Upper lobe of left lung (tissue), 6 donors: ENCODE data around the gene CENPU. TPM values are rescaled to one million over a fixed set of nuclear protein-coding genes. Genes with fewer than 3 reads are reported as not detected.

Source experiments
- ATAC-seq, 2 donors: fragments of 200-7000 bp; cut with Tn5 transposase; one replicate each; pipeline ENCODE4 v1.9.1; 2022; ENCODE audit warnings: mild to moderate bottlenecking in 2 of 2, moderate library complexity in 2 of 2; ENCODE audit not compliant: low FRiP score in 2 of 2
- DNase-seq, 2 donors: peaks; one replicate each; pipeline ENCODE4 v3.0.0-alpha.2; 2019 to 2020
- H3K27ac ChIP-seq, 4 donors: fragments of 200-600 bp; sonication (generic); one replicate each; pipeline ENCODE4 v1.5.1; 2016 to 2019
- H3K27me3 ChIP-seq, 4 donors: fragments of 200-600 bp; sonication (generic); one replicate each; pipeline ENCODE4 v1.5.1; 2017 to 2019
- H3K36me3 ChIP-seq, 4 donors: fragments of 200-600 bp; sonication (generic); one replicate each; pipeline ENCODE4 v1.5.1; 2016 to 2019
- H3K4me1 ChIP-seq, 4 donors: fragments of 200-600 bp; sonication (generic); one replicate each; pipeline ENCODE4 v1.5.1; 2018 to 2019
- H3K4me3 ChIP-seq, 4 donors: fragments of 200-600 bp; sonication (generic); one replicate each; pipeline ENCODE4 v1.5.1; 2017 to 2019; ENCODE audit warnings: mild to moderate bottlenecking in 2 of 4, moderate library complexity in 1 of 4
- H3K9me3 ChIP-seq, 4 donors: fragments of 200-600 bp; sonication (generic); one replicate each; pipeline ENCODE4 v1.5.1; 2018 to 2019
- EP300 ChIP-seq, 4 donors: sonication (generic); formaldehyde crosslinking; IDR thresholded peaks; one replicate each; pipeline ENCODE4 v1.5.1; 2017; ENCODE audit warnings: antibody characterized with exemption in 4 of 4, control low read depth in 2 of 4
- POLR2A ChIP-seq, 4 donors: fragments of 450-650 bp; IDR thresholded peaks; one replicate each; pipeline ENCODE4 v1.5.1; 2016 to 2017; ENCODE audit warnings: antibody characterized with exemption in 4 of 4, mild to moderate bottlenecking in 2 of 4
- POLR2AphosphoS5 ChIP-seq, 2 donors: sonication (generic); formaldehyde crosslinking; IDR thresholded peaks; one replicate each; pipeline ENCODE4 v1.5.1; 2017; ENCODE audit warnings: antibody characterized with exemption in 2 of 2
- WGBS, 2 donors: methylation state at CpG; one replicate each; pipeline ENCODE4 v1.1.5; 2017 to 2018; 5-methylcytosine and 5-hydroxymethylcytosine counted together
- total RNA-seq, 6 donors: library from RNA; depleted of rRNA in 4 of 6; stranded (reverse); fragments of >200 nt in 4 of 6; gene quantifications; one replicate each; pipeline versions ENCODE4 v1.1.0 to v1.2.1, GENCODE V29; 2016 to 2021
- TF ChIP-seq, protein P1 (sequence below), 6 experiments: fragments of 450-650 bp in 4 of 6; fragments of 200-600 bp in 2 of 6; sonication (generic) in 2 of 6; IDR thresholded peaks; one replicate each; pipeline ENCODE4 v1.5.1; 2016 to 2019; ENCODE audit warnings: antibody characterized with exemption in 6 of 6
- donor health status: DM: no; HTN: no; CAD: no; lungs with moderate emphysema.
- donor health status: DM: no; HTN: yes; CAD: no; lungs with severe emphysema.

Gene CENPU
- total RNA-seq, 6 donors from 2014 or later = 0.44 to 5.5 (median 3.5) TPM; not detected in 1

DNA sequence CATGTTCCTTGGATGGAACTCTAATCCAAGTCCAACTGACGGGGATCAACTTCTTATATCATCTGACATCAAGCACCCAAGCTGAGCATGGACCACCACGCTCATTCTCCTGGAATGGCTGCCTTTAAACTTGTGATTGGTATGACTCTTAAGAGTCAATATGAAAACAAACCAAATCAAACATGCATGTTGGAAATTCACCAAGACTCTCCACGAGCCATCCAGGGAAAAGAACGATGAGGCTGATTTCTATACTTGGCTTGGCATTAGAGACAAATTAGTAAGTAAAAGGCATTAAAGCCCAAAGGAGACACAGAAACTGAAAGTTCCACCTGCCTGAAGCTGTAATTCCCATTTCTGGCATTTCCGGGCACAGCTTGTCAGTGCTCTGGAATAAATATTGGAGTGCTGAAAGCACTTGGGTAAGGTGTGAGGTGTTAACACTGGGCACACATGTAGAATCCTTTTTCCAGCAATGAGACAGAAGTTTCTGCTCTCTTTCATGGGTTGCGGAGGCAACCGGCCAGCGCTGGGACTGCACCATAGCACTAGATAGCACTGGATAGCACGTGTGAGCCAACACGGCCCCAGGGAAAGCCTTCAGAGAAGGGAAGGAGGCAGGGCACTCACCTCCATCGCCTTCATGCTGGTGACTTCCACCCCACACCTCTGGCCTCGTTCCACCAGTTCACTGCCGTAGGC lies 42.1 kb upstream of the CENPU start:
- H3K36me3 ChIP-seq = peaks cover 31 to 71% (median 51%) of the 10 kb centered on the region in 4 donors
- TF ChIP-seq POLR2A (IDR thresholded peaks at IDR 0.05) = no peak
- TF ChIP-seq EP300 (IDR thresholded peaks at IDR 0.05) = no peak
- TF ChIP-seq, protein P1, sequence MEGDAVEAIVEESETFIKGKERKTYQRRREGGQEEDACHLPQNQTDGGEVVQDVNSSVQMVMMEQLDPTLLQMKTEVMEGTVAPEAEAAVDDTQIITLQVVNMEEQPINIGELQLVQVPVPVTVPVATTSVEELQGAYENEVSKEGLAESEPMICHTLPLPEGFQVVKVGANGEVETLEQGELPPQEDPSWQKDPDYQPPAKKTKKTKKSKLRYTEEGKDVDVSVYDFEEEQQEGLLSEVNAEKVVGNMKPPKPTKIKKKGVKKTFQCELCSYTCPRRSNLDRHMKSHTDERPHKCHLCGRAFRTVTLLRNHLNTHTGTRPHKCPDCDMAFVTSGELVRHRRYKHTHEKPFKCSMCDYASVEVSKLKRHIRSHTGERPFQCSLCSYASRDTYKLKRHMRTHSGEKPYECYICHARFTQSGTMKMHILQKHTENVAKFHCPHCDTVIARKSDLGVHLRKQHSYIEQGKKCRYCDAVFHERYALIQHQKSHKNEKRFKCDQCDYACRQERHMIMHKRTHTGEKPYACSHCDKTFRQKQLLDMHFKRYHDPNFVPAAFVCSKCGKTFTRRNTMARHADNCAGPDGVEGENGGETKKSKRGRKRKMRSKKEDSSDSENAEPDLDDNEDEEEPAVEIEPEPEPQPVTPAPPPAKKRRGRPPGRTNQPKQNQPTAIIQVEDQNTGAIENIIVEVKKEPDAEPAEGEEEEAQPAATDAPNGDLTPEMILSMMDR (IDR thresholded peaks at IDR 0.05) = no peak
- no peak for TF ChIP-seq POLR2AphosphoS5 (IDR thresholded peaks at IDR 0.05)
- ATAC-seq (peak in 1 of 2 donors; percentile 22), DNase-seq (no peak)
- no peak overlapping the region for H3K4me3 ChIP-seq
- H3K9me3 ChIP-seq = no peaks in the 10 kb centered on the region
- no peaks in the 10 kb centered on the region for H3K27me3 ChIP-seq
- H3K27ac ChIP-seq = no peak overlapping the region
- no peaks in the 10 kb centered on the region for H3K4me1 ChIP-seq
- 92 to 93% methylated on average over 12 to 13 of the region's 13 CpGs for WGBS, 2 donors

DNA sequence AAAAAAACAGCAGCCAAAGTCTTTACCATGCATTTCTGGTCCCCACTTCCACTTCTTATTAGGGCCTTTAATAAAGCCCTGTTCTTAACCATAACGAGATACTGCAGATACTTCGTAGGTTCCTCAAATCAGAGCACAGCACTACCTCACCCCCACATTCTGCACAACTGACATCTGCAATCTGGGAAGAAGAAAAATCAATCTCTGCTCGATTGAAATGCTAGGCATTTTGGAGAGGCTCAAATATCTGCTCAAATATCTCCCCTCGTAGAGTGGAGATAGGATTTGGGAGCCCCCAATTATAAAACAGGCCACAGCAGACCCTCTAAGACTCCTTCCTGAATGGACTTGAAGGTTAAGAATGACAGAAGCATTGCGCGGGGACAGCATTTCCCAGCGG lies 40.3 kb upstream of the CENPU start:
- Histone ChIP-seq H3K4me1 (no peaks in the 10 kb centered on the region), H3K36me3 (peaks cover 25 to 71% (median 53%) of the 10 kb centered on the region in 4 donors), H3K27ac (no peak overlapping the region), H3K4me3 (no peak overlapping the region), H3K27me3 (no peaks in the 10 kb centered on the region), H3K9me3 (no peaks in the 10 kb centered on the region)
- WGBS, 2 donors = 96 to 97% methylated on average over 7 of the region's 7 CpGs
- DNase-seq (no peak), ATAC-seq (no peak)
- TF ChIP-seq, protein P1 (IDR thresholded peaks at IDR 0.05) = no peak
- TF ChIP-seq POLR2A (IDR thresholded peaks at IDR 0.05) = no peak
- no peak for TF ChIP-seq POLR2AphosphoS5 (IDR thresholded peaks at IDR 0.05)
- TF ChIP-seq EP300 (IDR thresholded peaks at IDR 0.05) = no peak

DNA sequence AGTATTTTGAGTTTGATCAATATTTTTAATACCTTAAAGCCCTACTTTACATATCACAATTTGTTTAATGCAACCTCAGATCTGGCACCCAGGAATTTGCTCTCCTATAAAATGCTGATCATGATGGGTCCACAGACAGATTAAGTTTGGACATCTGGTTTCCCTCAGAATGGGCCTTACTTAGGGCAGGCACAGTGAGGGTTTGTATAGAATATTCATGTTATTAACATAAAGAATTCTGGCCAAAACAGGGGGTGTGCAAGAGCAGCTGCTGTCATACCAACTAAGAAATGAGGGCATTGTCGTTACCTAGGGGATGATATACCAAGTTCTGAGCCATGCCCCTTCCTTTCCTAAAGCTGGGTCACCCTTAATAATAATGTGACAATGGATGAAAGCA lies 37.5 kb upstream of the CENPU start:
- H3K36me3 ChIP-seq = peaks cover 34 to 81% (median 67%) of the 10 kb centered on the region in 4 donors
- TF ChIP-seq POLR2AphosphoS5 (IDR thresholded peaks at IDR 0.05) = no peak
- no peak for TF ChIP-seq EP300 (IDR thresholded peaks at IDR 0.05)
- TF ChIP-seq, protein P1 (IDR thresholded peaks at IDR 0.05) = no peak
- no peak for TF ChIP-seq POLR2A (IDR thresholded peaks at IDR 0.05)
- ATAC-seq = no peak

DNA sequence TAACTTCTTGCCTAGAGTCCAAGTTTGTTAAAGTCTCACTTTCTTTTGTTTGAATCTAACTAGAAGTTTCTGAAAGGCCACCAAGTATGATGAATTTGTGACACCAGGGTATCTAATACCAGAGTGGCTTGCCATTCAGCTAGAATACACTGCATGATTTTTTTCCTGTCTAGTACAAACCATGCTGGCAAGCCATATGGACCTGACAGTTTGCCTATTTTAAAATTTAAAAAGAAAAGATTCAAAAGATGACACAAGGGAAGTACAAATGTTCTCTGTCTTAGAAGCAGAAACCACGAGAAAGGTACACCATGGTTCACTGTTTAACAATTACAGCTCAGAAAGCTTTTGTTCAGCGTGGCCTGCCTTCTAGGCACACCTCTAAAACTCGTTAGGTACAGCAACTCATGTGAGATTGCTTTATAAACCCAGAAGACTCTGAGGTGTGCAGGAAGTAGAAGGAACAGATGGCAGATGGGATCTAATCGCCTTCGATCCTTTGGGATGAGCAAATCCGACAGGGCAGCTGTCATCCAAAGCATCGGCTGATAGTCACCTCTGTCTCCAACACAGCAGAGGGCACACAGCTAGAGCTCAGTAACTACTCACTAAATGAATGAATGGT lies 35.4 kb upstream of the CENPU start:
- peaks cover 40 to 87% (median 77%) of the 10 kb centered on the region in 4 donors for H3K36me3 ChIP-seq
- no peak for ATAC-seq
- H3K27me3 ChIP-seq = no peaks in the 10 kb centered on the region
- no peak overlapping the region for H3K4me3 ChIP-seq
- H3K4me1 ChIP-seq = no peaks in the 10 kb centered on the region
- WGBS, 2 donors = 89 to 93% methylated on average over 7 of the region's 7 CpGs
- H3K27ac ChIP-seq = no peak overlapping the region
- no peak for DNase-seq
- TF ChIP-seq POLR2A (IDR thresholded peaks at IDR 0.05) = no peak
- TF ChIP-seq EP300 (IDR thresholded peaks at IDR 0.05) = no peak
- no peak for TF ChIP-seq POLR2AphosphoS5 (IDR thresholded peaks at IDR 0.05)
- TF ChIP-seq, protein P1 (IDR thresholded peaks at IDR 0.05) = no peak
- no peaks in the 10 kb centered on the region for H3K9me3 ChIP-seq

More for the DNA sequence above, 37.5 kb upstream of the CENPU start:
- Histone ChIP-seq H3K27ac (no peak overlapping the region), H3K27me3 (no peaks in the 10 kb centered on the region), H3K4me1 (no peaks in the 10 kb centered on the region), H3K9me3 (no peaks in the 10 kb centered on the region), H3K4me3 (no peak overlapping the region)
- WGBS, 2 donors = 75 to 88% methylated on average over 1 of the region's 1 CpG
- no peak for DNase-seq
